Lung (tissue), 12 donors: Measurements from ENCODE around the gene PPP6C. TPM values are rescaled to one million over a fixed set of nuclear protein-coding genes. Genes with fewer than 3 reads are reported as not detected.

ENCODE experiments used
- ATAC-seq: fragments of 200-7000 bp; cut with Tn5 transposase; one replicate; pipeline ENCODE4 v1.9.1; 2020; ENCODE audit warnings: moderate number of reproducible peaks; ENCODE audit not compliant: insufficient read depth, low FRiP score
- DNase-seq, 3 donors: peaks; one replicate each; pipeline ENCODE4 v3.0.0-alpha.2; 2013 to 2017
- H3K27ac ChIP-seq, 2 donors: one replicate each; pipeline ENCODE4 v1.5.1; 2013; ENCODE audit warnings: mild to moderate bottlenecking in 2 of 2, moderate library complexity in 2 of 2, control low read depth in 1 of 2, inconsistent platforms in 1 of 2, low read depth in 1 of 2, low read length in 1 of 2
- H3K27me3 ChIP-seq, 3 donors: one replicate each; pipeline ENCODE4 v1.5.1; 2013; ENCODE audit warnings: low read length in 2 of 3; ENCODE audit not compliant: control insufficient read depth in 3 of 3, insufficient read depth in 3 of 3
- H3K36me3 ChIP-seq, 4 donors: one replicate each; pipeline ENCODE4 v1.5.1; 2013; ENCODE audit warnings: low read length in 4 of 4, mild to moderate bottlenecking in 1 of 4, moderate library complexity in 1 of 4; ENCODE audit not compliant: control insufficient read depth in 4 of 4, insufficient read depth in 4 of 4
- H3K4me1 ChIP-seq, 5 donors: one replicate each; pipeline ENCODE4 v1.5.1; 2013; ENCODE audit warnings: low read length in 5 of 5, mild to moderate bottlenecking in 2 of 5, moderate library complexity in 1 of 5; ENCODE audit not compliant: control insufficient read depth in 5 of 5, insufficient read depth in 5 of 5
- H3K4me3 ChIP-seq: one replicate; pipeline ENCODE4 v1.5.1; 2013; ENCODE audit warnings: mild to moderate bottlenecking, control low read depth, moderate library complexity
- H3K9ac ChIP-seq, 2 donors: one replicate each; pipeline ENCODE4 v1.5.1; 2013; ENCODE audit warnings: low read length in 2 of 2, control low read depth in 1 of 2; ENCODE audit not compliant: insufficient read depth in 1 of 2
- H3K9me3 ChIP-seq, 4 donors: one replicate each; pipeline ENCODE4 v1.5.1; 2013; ENCODE audit warnings: low read length in 3 of 4, mild to moderate bottlenecking in 1 of 4, moderate library complexity in 1 of 4; ENCODE audit not compliant: control insufficient read depth in 4 of 4, insufficient read depth in 3 of 4
- WGBS, 2 donors: extraction: QIAGEN DNeasy Blood & Tissue Kit; methylation state at CpG; one replicate each; pipeline ENCODE4 v1.1.7; 2013; 5-methylcytosine and 5-hydroxymethylcytosine counted together
- polyA plus RNA-seq, 2 donors: library from polyadenylated mRNA; stranded (reverse); fragments of 200-250 nt; gene quantifications; one replicate each; pipeline ENCODE4 v1.2.1, GENCODE V29; 2013
- total RNA-seq, 2 donors: library from RNA; depleted of rRNA in 1 of 2; stranded (reverse); fragments of >200 nt in 1 of 2; gene quantifications; one replicate each; pipeline ENCODE4 v1.2.1, GENCODE V29; 2014 to 2021
- TF ChIP-seq, protein P1 (sequence below): IDR thresholded peaks from 2 replicates; pipeline ENCODE4 v1.5.1; 2012; ENCODE audit warnings: mild to moderate bottlenecking; ENCODE audit errors: control extremely low read depth, extremely low read depth
- donor health status: control.
- donor health status: control.
- donor health status: Bipolar disorder and iron deficiency.
- donor health status: healthy.
- donor health status: DM: yes; HTN: yes; CAD: no.

The PPP6C gene
- total and polyA plus RNA-seq, 4 donors: 20.8 to 37.0 (median 25.4) TPM

DNA sequence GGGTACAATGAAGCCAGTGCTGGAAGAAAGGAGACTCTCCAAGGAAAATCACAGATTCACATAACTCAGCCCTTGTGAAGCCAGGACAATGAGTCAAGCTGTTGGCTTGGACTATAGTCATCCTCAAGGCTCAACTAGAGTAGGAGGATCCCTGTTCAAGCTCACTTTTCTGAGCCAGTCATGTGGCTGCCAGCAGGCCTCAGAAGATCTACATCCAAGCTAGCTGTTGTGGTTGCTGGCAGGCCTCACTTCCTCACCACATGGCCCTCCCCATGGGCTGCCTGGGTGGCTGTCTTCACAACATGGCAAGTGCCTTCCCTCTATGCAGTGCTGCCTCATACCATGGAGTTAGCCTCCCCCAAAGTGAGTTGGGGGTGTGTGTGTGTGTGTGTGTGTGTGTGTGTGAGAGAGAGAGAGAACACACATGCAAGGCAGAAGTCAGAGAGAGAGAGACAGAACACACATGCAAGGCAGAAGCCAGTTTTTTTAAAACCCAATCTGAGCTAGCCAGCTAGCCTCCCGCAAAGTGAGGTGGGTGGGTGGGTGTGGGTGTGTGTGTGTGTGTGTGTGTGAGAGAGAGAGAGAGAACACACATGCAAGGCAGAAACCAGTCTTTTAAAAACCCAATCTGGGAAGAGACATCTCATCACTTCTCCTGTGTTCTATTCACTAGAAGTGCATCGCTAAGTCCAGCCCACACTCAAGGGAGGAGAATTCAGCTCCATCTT is 63.4 kb downstream of the PPP6C start:
- Histone ChIP-seq H3K27ac (peak overlapping the region in 1 of 2 donors; percentile 77), H3K4me3 (no peak overlapping the region), H3K9me3 (no peaks in the 10 kb centered on the region), H3K9ac (no peak overlapping the region), H3K4me1 (peaks cover 0 to 8% (median 5%) of the 10 kb centered on the region in 5 donors), H3K27me3 (no peaks in the 10 kb centered on the region), H3K36me3 (peaks cover 0 to 2% (median 0%) of the 10 kb centered on the region in 4 donors)
- ATAC-seq: peak; percentile 86
- peak; percentile 51 to 81 (median 52) for DNase-seq
- 48 to 72% methylated on average over 2 of the region's 2 CpGs for WGBS, 2 donors
- TF ChIP-seq, protein P1, sequence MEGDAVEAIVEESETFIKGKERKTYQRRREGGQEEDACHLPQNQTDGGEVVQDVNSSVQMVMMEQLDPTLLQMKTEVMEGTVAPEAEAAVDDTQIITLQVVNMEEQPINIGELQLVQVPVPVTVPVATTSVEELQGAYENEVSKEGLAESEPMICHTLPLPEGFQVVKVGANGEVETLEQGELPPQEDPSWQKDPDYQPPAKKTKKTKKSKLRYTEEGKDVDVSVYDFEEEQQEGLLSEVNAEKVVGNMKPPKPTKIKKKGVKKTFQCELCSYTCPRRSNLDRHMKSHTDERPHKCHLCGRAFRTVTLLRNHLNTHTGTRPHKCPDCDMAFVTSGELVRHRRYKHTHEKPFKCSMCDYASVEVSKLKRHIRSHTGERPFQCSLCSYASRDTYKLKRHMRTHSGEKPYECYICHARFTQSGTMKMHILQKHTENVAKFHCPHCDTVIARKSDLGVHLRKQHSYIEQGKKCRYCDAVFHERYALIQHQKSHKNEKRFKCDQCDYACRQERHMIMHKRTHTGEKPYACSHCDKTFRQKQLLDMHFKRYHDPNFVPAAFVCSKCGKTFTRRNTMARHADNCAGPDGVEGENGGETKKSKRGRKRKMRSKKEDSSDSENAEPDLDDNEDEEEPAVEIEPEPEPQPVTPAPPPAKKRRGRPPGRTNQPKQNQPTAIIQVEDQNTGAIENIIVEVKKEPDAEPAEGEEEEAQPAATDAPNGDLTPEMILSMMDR: no peak

DNA sequence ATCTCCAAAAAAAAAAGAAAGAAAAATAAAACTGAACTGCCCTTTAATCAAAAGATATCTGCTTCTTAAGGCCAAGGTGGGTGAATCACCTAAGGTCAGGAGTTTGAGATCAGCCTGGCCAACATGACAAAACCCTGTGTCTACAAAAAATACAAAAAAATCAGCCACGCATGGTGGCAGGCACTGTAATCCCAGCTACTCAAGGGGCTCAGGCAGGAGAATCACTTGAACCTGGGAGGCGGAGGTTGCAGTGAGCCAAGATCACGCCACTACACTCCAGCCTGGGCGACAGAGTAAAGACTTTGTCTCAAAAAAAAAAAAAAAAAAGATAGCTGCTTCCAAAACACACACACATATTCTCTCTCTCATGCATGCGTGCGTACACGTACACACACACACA is 64.1 kb downstream of the PPP6C start:
- Histone ChIP-seq H3K27me3 (no peaks in the 10 kb centered on the region), H3K4me1 (peaks cover 0 to 8% (median 5%) of the 10 kb centered on the region in 5 donors), H3K9me3 (no peaks in the 10 kb centered on the region), H3K4me3 (no peak overlapping the region), H3K36me3 (peaks cover 0 to 2% (median 0%) of the 10 kb centered on the region in 4 donors), H3K27ac (peak overlapping the region in 1 of 2 donors; percentile 77), H3K9ac (no peak overlapping the region)
- 65 to 83% methylated on average over 7 of the region's 7 CpGs for WGBS, 2 donors
- peak in 1 of 3 donors; percentile 11 for DNase-seq
- peak; percentile 30 for ATAC-seq
- TF ChIP-seq, protein P1: no peak

DNA sequence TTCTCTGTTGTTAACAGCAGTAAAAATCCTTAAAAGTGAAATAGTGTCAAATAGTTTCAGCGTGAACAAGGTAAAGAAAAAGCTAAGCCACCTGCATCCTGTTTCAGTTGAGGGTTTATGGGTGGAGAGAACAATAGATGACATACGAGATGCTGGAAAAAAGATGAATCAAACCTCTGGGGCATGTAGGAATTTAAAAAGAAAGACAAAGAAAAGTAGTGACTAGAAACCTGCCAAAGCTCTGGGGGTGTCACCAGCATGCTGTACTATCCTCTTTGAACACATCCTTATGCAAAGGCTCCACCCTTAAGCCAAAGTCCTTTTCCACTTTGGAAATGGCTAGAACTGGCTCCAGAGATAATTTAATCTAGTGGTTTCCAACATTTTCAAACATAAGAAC is 68.5 kb downstream of the PPP6C start:
- no peak overlapping the region for H3K27ac ChIP-seq
- DNase-seq (no peak), ATAC-seq (no peak)
- TF ChIP-seq, protein P1: no peak
- peaks cover 0 to 6% (median 4%) of the 10 kb centered on the region in 5 donors for H3K4me1 ChIP-seq
- H3K9ac ChIP-seq: no peak overlapping the region
- H3K9me3 ChIP-seq: no peaks in the 10 kb centered on the region
- 39 to 64% methylated on average over 2 of the region's 2 CpGs for WGBS, 2 donors
- no peaks in the 10 kb centered on the region for H3K27me3 ChIP-seq
- H3K36me3 ChIP-seq: no peaks in the 10 kb centered on the region
- H3K4me3 ChIP-seq: no peak overlapping the region
